GM11168 (cell line): ENCODE results near the gene BMERB1.

ENCODE experiments used
- in situ Hi-C: fragments of 300-500 bp; cut with MboI; formaldehyde crosslinking; loops from one replicate; pipeline ENCODE4 v1.12.0; 2022; ENCODE audit warnings: low sequenced_read_pairs; ENCODE audit not compliant: unreplicated experiment

The BMERB1 gene

DNA sequence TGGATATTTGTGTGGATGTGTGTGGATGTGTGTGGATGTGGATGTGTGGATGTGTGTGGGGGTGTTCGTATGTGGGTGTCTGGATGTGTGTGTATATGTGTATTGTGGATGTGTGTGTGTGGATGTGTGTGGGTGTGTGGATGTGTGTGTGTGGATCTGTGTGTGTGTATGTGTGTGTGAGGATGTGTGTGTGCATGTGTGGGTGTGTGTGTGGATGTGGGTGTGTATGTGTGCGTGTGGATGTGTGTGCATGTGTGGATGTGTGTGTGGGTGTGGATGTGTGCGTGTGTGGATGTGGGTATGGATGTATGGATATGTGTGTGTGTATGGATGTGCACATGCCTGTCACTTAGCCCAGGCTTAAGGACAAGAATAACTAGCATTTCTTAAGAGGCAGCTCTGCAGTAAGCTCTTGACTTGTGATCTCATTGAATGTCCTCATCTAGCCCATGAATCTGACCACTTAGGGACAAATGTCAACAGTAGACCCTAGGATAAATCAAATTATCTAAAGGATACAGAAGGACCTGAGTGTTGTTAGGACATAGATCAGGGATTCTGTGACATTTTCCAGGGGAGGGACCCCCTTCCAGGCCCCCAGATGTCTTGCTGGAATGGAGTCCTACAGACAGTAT is 83.5 kb downstream of the BMERB1 start:
- in situ Hi-C loops = no loop called here

DNA sequence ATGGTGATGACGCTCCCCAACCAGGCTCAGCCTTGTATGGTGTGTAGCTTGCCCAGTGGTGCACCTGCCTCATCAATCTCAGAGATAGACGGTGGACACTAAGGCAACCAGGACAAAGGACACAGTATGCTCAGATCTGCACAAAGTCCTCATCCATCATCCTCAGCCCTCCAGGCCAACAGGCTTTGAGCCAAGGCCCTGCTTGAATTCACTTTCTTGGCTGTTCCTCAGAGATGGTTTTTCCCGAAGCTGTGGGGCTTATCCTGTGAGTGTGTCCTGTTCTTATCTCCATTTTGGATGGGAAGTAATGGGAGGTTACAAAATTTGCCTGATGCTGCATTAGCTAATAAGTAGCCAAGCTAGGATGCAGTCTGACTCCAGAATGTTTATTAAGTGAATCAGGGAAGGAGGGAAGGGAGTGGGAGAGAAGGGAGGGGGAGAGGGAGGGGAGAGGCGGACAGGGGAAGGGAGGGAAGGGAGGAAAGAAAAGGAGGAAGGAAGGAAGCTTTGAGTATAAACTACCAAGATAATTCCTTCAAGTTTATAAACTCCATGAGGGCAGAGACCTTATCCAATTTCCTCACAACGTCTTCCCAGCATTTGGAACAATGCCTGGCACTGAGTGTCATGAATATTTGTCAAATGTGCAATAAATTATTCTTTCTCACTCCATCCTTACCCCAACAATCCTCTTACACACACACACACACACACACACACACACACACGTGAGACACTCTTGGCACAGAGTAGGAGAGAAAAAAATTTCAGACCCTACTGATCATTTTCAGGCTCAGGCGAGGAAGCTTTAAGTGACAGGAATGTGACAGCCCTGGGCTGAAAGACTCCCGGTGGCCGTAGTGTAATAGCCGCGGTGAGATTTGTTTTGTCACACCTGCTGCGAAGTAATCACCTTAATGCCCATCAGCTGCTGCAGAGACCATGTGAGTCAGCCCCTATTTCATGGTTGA is 84.3 kb downstream of the BMERB1 start:
- in situ Hi-C loops = no loop called here

DNA sequence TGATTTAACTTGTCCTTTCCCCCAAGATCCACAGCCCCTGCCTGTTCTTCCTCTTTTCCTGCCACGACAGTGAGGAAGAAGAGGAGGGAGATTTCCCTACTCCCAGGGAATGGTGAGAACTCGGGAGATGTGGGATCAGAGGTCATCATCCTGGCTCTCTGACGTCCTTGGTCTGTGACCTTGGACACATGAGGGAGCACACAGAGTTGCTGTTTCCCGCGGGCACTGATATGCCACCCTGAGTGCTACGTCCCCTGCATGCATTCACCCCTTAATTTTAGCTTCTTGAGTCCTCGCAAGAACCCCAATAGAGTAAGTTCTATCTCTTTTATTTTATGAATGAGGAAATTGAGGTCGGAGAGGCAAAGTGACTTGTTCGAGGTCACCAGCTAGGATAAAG is 85.4 kb downstream of the BMERB1 start:
- in situ Hi-C loops = no loop called here

DNA sequence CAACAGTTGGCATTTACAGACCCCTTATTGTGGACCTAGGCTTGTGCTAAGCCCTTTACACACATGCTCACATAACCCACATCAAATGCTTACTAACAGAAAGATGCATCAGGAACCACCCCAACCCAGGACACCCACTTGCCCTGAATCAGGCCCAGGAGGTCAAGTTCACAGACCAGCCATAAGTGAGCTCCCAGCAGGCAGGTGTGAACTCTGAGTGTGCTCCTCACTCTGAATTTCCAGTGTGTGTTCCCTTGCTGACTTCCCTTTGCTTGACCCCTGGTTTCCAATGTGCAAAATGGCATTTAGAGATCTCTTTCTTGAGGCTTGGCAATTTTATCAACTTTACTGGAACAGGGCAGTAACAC is 87.0 kb downstream of the BMERB1 start:
- in situ Hi-C loops = no loop called here

DNA sequence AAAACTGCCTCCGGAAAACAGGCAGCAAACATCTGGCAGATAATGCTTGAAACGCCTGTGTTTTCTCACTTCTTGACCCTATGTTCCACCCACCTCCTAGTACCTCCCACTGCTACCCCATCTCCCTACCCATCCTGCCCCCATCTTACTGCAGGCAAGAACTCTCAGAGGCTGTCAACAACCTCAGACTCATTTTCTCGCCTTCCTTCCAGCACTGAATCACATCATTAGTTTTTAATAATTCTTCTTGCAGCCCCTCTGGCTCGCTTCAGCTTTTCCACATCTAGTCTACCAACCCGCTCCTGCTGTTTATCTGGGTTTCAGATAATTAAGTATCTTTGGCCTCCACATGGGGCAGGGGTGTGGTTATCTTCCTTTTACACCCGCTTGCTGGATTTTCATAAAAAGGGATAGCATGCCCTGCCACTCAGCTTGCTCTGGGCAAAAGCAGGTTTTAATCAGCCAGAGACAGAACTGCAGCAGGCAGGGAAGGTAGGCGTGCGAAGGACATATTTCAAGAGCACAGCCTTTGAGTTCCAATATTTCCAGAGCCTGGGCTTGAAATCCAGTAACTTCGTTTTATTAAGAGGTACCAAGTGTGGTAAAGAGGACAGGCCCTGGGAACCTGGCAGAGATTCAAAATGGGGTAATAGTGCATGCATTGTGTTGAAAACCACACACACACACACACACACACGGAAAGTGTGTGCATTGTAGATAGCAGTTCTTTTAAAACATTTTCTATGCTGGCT is 87.5 kb downstream of the BMERB1 start:
- in situ Hi-C loops = no loop called here

DNA sequence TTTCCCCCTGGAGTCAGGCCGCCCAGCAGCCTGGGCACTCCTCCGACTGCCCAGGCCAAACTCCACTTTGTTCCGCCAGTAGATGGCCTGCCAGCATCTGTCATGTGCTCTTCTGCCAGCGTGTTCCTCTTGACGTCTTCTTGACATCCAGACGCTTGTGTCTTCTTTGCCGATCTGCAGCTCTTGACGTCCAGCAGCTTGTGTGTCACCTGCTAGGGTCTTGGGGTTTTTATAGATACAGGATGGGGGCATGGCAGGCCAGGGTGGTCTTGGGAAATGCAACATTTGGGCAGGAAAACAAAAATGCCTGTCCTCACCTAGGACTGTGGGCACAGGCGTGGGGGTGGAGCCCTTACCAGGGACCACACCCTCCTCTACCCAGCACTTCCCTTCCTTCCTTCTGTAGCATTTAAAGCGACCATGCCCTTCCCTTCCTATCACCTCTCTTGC is 88.7 kb downstream of the BMERB1 start:
- in situ Hi-C loops = no loop called here

DNA sequence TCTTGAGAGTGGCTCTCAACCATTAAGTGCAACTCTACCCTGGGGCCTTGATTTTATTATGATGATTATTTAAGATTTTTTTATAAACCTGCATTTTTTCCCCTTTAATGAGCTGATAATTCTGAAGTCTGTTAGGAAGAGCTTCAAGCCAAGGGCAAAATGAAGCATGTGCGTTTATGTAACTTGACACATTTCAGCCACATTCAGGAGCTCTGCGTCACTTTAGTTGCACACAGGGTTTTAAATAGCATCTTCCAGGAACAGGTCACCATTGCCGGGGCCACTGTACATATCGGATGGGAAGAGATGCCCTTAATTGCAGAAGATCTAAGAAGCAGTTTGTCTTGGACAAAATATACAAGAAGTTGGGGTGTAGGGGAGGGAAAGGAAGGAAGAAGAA is 89.6 kb downstream of the BMERB1 start:
- in situ Hi-C loops = no loop called here

DNA sequence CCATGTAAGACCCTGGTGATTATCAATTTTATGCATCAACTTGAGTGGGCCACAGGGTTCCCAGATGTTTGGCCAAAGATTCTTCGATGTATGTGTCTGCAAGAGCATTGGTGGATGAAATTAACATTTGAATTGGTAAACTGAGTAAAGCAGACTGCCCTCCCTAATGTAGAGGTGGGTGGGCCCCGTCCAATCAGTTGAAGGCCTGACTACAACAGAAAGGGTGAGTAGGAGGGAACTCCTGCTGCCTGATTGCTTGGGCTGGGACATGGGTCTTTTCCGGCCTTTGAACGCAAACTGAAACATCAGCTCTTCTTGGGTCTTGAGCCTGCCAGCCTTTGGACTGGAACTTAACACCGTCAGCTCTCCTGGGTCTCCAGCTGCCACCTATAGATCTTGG is 90.6 kb downstream of the BMERB1 start:
- in situ Hi-C loops = no loop called here

DNA sequence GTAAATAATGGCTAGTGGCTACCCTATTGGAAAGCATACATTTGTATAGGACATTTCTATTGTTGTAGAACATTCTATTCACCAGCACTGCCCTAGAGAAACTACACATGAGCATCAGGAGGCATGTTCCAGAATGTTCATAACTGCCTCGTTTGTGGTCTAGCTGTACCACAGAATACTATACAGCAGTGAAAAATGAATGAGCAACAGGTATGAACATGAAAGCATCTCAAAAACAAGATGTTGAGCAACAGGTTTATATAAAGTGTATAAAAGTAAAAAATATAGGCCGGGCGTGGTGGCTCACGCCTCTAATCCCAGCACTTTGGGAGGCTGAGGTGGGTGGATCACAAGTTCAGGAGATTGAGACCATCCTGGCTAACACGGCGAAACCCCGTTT is 91.7 kb downstream of the BMERB1 start:
- in situ Hi-C loops = no loop called here

DNA sequence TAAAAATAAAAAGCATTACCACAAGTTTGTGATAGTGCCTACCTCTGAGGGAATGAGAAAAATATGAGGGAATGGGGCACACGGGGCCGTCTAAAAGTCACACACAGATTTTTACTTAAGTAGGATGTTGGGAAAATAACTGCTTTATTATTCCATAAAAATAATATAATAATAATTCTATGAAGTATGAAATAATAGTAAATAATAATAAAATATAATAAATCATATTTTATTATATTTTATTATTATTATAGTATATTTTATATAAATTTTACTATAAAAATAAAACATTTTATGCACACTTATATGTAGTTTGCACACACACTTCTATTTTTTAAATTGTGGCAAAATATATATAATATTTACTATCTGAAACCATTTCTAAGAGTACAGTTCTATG is 92.3 kb downstream of the BMERB1 start:
- in situ Hi-C loops = no loop called here

DNA sequence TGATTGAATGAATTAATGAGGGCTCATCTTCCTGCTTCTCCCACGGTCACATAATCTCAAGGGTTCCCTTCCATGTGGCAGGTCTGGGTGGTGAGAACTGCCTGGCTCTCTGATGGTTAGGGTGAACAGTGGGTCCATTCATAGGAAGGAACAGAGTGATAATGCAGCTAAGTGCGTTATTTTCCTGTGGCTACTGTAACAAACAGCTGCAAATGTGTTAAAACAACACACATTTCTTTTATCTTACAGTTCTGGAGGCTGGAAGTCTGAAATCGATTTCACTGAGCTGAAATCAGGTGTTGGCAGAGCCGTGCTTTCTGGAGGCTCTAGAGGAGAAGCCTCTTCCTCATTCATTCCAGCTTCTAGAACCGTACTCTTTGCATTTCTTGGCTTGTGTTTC is 95.3 kb downstream of the BMERB1 start:
- in situ Hi-C loops = no loop called here

DNA sequence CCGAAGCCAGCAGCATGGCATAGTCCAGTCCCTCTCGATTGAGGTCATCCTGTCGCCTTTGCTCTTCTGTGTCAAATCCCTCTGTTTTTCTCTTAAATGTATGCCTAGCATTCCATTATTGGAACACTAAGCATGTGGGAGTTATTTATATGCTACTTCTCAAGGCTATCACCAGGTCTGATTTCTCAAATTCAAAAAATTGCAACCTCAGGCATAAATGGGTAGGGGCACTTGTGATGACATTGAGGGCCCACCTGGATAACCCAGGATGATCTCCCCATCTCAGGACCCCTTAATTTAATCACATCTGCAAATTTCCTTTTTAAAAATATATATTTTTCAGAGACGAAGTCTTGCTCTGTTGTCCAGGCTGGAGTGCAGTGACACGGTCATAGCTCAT is 95.7 kb downstream of the BMERB1 start:
- in situ Hi-C loops = no loop called here

DNA sequence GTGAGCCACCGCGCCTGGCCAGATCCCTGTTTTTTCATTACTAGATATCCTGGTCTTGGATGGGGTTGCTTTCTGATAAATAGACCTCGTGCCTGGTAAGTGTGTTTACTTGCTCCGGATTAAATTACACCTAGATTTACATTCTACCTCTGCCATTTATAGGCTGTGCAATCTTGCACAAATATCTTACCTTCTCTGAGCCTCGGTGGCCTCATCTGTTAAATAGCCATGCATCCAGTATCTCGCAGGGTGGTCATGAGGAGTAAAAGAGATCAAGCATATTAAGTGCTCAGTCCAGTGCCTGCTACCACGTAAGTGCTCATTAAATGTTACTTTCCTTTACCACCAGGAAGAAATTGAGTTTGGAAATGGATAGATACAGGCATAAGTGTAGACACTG is 98.4 kb downstream of the BMERB1 start:
- in situ Hi-C loops = no loop called here

DNA sequence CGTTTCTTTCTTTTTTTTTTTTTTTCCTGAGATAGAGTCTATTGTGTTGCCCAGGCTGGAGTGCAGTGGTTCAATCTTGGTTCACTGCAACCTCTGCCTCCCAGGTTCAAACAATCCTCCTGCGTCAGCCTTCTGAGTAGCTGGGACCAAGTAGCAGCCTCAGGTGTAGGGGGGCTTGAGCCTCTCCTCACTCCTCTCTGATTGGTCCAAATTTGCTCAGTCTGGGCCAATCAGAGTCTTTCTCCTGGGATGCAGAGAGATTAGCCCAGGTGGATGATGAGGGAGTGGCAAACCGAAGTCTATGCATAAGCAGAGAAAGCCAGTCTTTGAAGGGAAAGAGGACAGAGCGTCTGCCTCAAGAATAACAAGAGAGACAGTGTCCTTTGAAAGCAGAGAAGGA is 99.0 kb downstream of the BMERB1 start:
- in situ Hi-C loops = no loop called here

DNA sequence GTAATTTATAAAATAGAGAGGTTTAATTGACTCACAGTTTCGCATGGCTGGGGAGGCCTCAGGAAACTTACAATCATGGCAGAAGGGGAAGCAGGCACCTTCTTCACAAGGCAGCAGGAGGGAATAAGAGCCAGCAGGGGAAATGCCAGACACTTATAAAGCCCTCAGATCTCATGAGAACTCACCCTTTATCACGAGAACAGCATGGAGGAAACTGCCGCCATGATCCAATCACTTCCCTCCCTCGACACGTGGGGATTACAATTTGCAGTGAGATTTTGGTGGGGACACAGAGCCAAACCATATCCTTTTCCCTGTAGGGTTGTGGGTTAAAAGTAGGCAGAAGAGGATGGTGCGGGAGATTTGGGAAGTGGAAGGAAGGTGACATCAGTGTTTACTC is 101.4 kb downstream of the BMERB1 start:
- in situ Hi-C loops = no loop called here

DNA sequence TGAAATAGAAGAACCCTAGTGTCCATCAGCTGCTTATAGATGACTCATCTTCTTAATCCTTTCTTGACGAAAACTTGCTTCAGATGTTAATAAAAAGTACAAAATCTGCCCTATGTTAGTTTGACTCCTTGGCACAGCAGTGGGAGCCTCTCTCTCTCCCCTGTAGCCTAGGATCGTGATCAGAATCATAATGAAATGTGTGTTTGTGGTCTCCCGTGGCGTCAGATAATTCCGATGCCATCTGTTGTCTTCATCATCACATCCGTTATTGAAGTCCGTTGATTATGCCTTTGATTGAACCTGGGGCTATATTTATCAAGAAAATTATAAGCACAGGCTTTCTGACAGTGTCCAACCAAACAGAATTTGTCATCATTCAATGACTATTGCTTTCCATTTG is 102.5 kb downstream of the BMERB1 start:
- in situ Hi-C loops = no loop called here

DNA sequence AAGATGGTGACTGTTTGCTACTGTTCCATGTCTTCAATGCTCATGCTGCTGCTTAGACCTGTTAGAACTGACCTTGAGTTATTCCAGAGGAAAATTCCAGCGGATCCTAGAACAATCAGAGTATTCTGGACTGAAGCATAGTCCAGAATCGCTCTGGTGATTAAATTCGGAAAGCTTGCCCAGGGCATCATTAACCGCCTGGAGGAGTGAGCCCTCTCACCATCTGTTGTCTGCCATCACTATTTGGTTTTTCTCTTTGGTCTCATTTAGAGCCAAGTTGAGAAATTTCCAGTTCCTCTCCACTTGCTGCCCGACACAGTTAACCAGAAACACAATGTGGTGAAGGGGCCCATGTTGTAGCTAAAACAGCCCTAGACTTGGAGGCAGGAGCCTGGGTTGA is 104.1 kb downstream of the BMERB1 start:
- in situ Hi-C loops = no loop called here

DNA sequence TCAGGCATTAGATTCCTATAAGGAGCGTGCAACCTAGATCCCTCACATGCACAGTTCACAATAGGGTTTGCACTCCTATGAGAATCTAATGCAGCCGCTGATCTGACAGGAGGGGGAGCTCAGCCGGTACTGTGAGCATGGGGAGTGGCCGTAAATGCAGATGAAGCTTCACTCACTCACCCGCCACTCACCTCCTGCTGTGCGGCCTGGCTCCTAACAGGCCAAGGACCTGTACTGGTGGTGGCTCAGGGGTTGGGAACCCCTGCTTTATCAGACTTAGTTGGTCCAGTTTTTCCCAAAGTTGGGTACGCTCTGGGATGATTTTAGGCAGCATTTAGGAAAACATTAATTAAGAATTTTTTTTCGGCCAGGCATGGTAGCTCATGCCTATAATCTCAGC is 104.8 kb downstream of the BMERB1 start:
- in situ Hi-C loops = no loop called here

DNA sequence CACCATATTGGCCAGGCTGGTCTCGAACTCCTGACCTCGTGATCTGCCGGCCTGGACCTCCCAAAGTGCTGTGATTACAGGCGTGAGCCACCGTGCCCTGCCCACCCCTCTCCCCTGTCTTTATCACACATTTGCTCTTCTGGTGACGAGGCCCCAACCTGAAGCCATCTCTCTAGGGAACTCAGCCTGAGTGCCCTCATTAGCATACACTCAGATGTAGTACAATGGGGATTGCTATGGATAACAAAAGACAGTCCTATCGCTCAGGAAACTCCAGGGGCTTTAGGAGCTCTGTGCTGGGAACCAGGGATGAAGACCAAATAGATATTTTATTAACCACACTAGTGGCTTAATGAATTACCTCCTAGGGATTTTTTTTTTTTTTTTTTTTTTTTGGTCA is 107.9 kb downstream of the BMERB1 start:
- in situ Hi-C loops = no loop called here

DNA sequence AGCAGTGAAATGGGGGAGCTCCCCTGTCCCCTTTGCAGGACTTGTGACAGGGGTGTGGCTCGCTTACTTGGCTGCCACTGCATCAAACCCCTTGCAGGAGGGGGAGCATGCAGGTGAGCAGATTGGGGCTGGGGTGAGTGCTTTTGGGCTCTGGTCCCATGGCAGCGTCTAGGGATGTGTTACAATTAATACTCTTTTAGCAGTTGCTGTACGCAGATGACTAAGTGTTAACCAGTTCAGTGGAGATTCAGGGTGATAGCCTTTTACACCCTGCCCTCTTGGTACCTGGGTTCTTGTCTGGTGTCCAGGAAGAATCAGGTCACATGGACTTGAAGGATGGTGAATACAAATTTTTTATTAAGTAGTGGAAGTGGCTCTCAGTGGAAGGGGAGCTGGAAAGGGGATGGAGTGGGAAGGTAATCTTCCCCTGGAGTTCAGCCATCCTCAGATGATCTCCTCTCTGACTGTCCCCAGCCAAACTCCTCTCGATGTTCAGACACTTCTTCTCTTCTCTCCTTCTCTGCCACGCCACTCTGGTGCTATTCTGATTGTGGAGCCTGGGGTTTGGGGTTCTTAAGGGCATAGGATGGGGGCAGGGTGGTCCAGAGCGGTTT is 108.5 kb downstream of the BMERB1 start:
- in situ Hi-C loops = no loop called here

DNA sequence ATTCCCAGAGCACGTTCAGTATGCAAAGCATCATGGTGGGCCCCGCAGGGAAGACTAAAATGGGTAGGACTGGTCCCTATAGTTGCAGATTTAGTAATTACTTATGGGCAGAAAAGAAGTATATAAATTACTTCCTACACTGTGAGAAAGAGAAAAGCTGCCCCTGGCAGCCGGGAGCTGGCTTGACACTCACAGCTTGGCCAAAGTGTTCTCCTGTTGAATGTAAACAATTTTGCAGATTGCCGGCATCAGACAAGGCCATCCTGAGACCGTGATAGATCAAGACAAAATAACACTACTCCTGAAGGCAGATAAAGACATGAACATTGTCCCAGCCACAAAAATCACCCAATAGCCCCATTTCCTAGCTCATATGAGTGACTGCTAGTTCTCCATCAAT is 110.0 kb downstream of the BMERB1 start:
- in situ Hi-C loops = no loop called here
